Measurements from ENCODE around the gene SCN2B. TPM values are rescaled to one million over a fixed set of nuclear protein-coding genes. Genes with fewer than 3 reads are reported as not detected.

The SCN2B gene
- total RNA-seq, 2 experiments from 2014 or later, result not detected

DNA sequence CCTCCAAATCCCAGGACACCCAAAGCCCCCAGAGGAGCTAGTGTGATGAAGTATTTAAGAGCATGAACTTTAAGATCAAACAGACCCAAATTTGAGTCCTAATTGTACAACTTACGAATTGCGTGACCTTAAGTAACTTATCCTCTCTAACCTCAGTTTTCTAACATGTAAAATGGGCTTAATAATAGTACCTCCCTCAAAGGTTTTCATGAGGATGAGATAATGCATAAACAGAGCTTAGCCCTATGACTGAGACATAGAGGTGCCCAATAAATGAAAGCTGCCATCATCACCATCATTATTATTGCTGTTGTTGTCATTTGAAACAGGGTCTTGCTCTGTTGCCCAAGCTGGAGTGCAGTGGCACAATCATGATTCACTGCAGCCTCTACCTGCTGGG is 9.2 kb downstream of the SCN2B start:
- H3K27me3 ChIP-seq (ENCODE audit: control insufficient read depth in 1 of 2, insufficient read depth in 2 of 2, low read length in 2 of 2), result peaks cover 2 to 4% of the 10 kb centered on the region in 2 experiments

DNA sequence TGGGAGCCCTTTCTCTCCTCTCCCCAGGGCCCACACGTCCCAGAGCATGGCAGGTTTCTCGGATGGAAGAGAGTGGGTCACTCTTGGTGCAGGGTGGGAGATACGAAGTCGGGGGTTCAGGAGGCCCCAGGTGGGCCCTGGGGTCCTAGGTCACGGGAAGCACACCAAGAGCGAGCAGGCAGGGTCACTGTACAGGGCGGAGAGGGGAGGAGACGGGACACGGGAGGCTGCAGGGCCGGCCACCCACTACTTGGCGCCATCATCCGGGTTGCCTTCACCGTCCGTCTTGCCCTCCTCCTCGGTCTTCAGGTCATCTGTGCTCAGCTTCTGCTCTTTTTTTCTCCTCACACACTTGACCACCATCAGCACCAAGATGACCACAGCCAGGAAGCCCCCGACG is 9.8 kb downstream of the SCN2B start:
- no peaks in the 10 kb centered on the region for H3K36me3 ChIP-seq (ENCODE audit: insufficient read depth, low read length)
- Mint-ChIP-seq H3K27me3 (peaks cover 11% of the 10 kb centered on the region), H3K9me3 (no peaks in the 10 kb centered on the region), H3K27ac (no peak overlapping the region), H3K4me3 (no peak overlapping the region), H3K4me1 (ENCODE audit: low read depth) (peaks cover 2% of the 10 kb centered on the region), H3K36me3 (ENCODE audit: low read depth) (no peaks in the 10 kb centered on the region)
- peaks cover 2 to 4% of the 10 kb centered on the region in 2 experiments for H3K27me3 ChIP-seq (ENCODE audit: control insufficient read depth in 1 of 2, insufficient read depth in 2 of 2, low read length in 2 of 2)
- peaks cover 5% of the 10 kb centered on the region for H3K4me1 ChIP-seq (ENCODE audit: insufficient read depth, low read length)
- intact Hi-C loops (cut with DNase I, micrococcal nuclease), result no loop called here
- no peak overlapping the region for H3K4me3 ChIP-seq (ENCODE audit: low read length)
- no peaks in the 10 kb centered on the region for H3K9me3 ChIP-seq (ENCODE audit: control insufficient read depth in 1 of 2, insufficient read depth in 1 of 2, low read length in 2 of 2)
- POLR2A ChIA-PET, result no interaction called here
- TF ChIP-seq, protein P1, sequence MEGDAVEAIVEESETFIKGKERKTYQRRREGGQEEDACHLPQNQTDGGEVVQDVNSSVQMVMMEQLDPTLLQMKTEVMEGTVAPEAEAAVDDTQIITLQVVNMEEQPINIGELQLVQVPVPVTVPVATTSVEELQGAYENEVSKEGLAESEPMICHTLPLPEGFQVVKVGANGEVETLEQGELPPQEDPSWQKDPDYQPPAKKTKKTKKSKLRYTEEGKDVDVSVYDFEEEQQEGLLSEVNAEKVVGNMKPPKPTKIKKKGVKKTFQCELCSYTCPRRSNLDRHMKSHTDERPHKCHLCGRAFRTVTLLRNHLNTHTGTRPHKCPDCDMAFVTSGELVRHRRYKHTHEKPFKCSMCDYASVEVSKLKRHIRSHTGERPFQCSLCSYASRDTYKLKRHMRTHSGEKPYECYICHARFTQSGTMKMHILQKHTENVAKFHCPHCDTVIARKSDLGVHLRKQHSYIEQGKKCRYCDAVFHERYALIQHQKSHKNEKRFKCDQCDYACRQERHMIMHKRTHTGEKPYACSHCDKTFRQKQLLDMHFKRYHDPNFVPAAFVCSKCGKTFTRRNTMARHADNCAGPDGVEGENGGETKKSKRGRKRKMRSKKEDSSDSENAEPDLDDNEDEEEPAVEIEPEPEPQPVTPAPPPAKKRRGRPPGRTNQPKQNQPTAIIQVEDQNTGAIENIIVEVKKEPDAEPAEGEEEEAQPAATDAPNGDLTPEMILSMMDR (IDR thresholded peaks at IDR 0.05), result no peak
- DNase-seq (no peak), ATAC-seq (ENCODE audit: poor library complexity) (no peak)
- no peak overlapping the region for H3K27ac ChIP-seq (ENCODE audit: low read depth in 1 of 2, low read length in 2 of 2)
- CTCF ChIA-PET, result no interaction called here

More for the DNA sequence above, 9.2 kb downstream of the SCN2B start:
- ChIA-PET POLR2A (no interaction called here), CTCF (no interaction called here)
- ATAC-seq (ENCODE audit: poor library complexity) (no peak), DNase-seq (no peak)
- Mint-ChIP-seq H3K9me3 (no peaks in the 10 kb centered on the region), H3K36me3 (ENCODE audit: low read depth) (no peaks in the 10 kb centered on the region), H3K4me3 (no peak overlapping the region), H3K27ac (no peak overlapping the region), H3K27me3 (peaks cover 5% of the 10 kb centered on the region), H3K4me1 (ENCODE audit: low read depth) (peaks cover 5% of the 10 kb centered on the region)
- H3K9me3 ChIP-seq (ENCODE audit: control insufficient read depth in 1 of 2, insufficient read depth in 1 of 2, low read length in 2 of 2), result no peaks in the 10 kb centered on the region
- peaks cover 8% of the 10 kb centered on the region for H3K4me1 ChIP-seq (ENCODE audit: insufficient read depth, low read length)
- no peak overlapping the region for H3K4me3 ChIP-seq (ENCODE audit: low read length)
- intact Hi-C loops (cut with DNase I, micrococcal nuclease), result no loop called here
- H3K36me3 ChIP-seq (ENCODE audit: insufficient read depth, low read length), result no peaks in the 10 kb centered on the region
- H3K27ac ChIP-seq (ENCODE audit: low read depth in 1 of 2, low read length in 2 of 2), result no peak overlapping the region
- TF ChIP-seq, protein P1 (IDR thresholded peaks at IDR 0.05), result no peak

DNA sequence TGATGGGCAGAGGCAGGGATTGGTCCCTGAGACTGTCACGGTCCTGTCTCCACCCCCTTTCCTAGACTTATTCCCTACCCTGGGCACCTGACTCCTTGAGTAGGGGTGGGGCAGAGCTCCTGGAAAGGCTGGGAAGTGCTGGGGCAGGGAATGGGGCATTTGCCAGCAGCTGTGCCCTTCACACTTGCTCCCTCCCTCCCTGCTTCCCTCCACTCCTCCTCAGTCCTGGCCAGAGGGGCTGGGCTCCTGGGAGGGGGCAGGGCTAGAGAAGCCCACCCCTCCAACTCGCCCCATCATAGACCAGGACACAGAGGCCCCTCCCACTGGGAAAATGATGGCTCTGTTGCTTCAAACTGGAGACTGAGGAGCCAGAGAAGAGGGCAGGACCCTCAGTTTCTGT is 11.6 kb downstream of the SCN2B start:
- Mint-ChIP-seq H3K9me3 (no peaks in the 10 kb centered on the region), H3K27me3 (peaks cover 19% of the 10 kb centered on the region), H3K4me3 (no peak overlapping the region), H3K4me1 (ENCODE audit: low read depth) (no peaks in the 10 kb centered on the region), H3K36me3 (ENCODE audit: low read depth) (no peaks in the 10 kb centered on the region), H3K27ac (no peak overlapping the region)
- no peaks in the 10 kb centered on the region for H3K9me3 ChIP-seq (ENCODE audit: control insufficient read depth in 1 of 2, insufficient read depth in 1 of 2, low read length in 2 of 2)
- H3K36me3 ChIP-seq (ENCODE audit: insufficient read depth, low read length), result no peaks in the 10 kb centered on the region
- no peak overlapping the region for H3K27ac ChIP-seq (ENCODE audit: low read depth in 1 of 2, low read length in 2 of 2)
- TF ChIP-seq, protein P1 (IDR thresholded peaks at IDR 0.05), result no peak
- ATAC-seq (ENCODE audit: poor library complexity), result no peak
- POLR2A ChIA-PET, result no interaction called here
- no peak for DNase-seq
- no peak overlapping the region for H3K4me3 ChIP-seq (ENCODE audit: low read length)
- CTCF ChIA-PET, result no interaction called here
- H3K27me3 ChIP-seq (ENCODE audit: control insufficient read depth in 1 of 2, insufficient read depth in 2 of 2, low read length in 2 of 2), result peaks cover 4 to 6% of the 10 kb centered on the region in 2 experiments
- no peaks in the 10 kb centered on the region for H3K4me1 ChIP-seq (ENCODE audit: insufficient read depth, low read length)
- intact Hi-C loops (cut with DNase I, micrococcal nuclease), result no loop called here
